Measurements from ENCODE around the gene EHBP1.

The EHBP1 gene

GRCh38 chr2:62765619-62766376 lies 60.3 kb downstream of the EHBP1 start:
- Histone ChIP-seq H3K4me3 (ENCODE audit: low read length) (no peak overlapping the region), H3K27me3 (ENCODE audit: insufficient read depth, low read length) (no peaks in the 10 kb centered on the region), H3K36me3 (ENCODE audit: insufficient read depth, low read depth, low read length) (no peaks in the 10 kb centered on the region), H3K27ac (ENCODE audit: low read length) (no peak overlapping the region), H3K4me1 (ENCODE audit: insufficient read depth, low read length) (no peaks in the 10 kb centered on the region), H3K9me3 (ENCODE audit: insufficient read depth, low read depth, low read length) (no peaks in the 10 kb centered on the region; the same call in 1 of the 2 replicates), H3K9ac (ENCODE audit: low read depth, low read length) (no peak overlapping the region)

- no peak overlapping the region for H3K27ac ChIP-seq (ENCODE audit: low read length)
- H3K4me3 ChIP-seq (ENCODE audit: low read length) = no peak overlapping the region
- H3K27me3 ChIP-seq (ENCODE audit: insufficient read depth, low read length) = no peaks in the 10 kb centered on the region
- no peaks in the 10 kb centered on the region for H3K4me1 ChIP-seq (ENCODE audit: insufficient read depth, low read length)
- no peaks in the 10 kb centered on the region; the same call in 1 of the 2 replicates for H3K9me3 ChIP-seq (ENCODE audit: insufficient read depth, low read depth, low read length)
- no peak overlapping the region for H3K9ac ChIP-seq (ENCODE audit: low read depth, low read length)
- H3K36me3 ChIP-seq (ENCODE audit: insufficient read depth, low read depth, low read length) = no peaks in the 10 kb centered on the region
These were observed 63.1 kb downstream of the EHBP1 start for GRCh38 chr2:62768615-62769014.

- Histone ChIP-seq H3K9me3 (ENCODE audit: insufficient read depth, low read depth, low read length) (no peaks in the 10 kb centered on the region; the same call in 1 of the 2 replicates), H3K27me3 (ENCODE audit: insufficient read depth, low read length) (no peaks in the 10 kb centered on the region), H3K36me3 (ENCODE audit: insufficient read depth, low read depth, low read length) (no peaks in the 10 kb centered on the region), H3K27ac (ENCODE audit: low read length) (no peak overlapping the region), H3K9ac (ENCODE audit: low read depth, low read length) (no peak overlapping the region), H3K4me3 (ENCODE audit: low read length) (no peak overlapping the region), H3K4me1 (ENCODE audit: insufficient read depth, low read length) (no peaks in the 10 kb centered on the region)
These were observed 65.1 kb downstream of the EHBP1 start for GRCh38 chr2:62770629-62771028.

DNA sequence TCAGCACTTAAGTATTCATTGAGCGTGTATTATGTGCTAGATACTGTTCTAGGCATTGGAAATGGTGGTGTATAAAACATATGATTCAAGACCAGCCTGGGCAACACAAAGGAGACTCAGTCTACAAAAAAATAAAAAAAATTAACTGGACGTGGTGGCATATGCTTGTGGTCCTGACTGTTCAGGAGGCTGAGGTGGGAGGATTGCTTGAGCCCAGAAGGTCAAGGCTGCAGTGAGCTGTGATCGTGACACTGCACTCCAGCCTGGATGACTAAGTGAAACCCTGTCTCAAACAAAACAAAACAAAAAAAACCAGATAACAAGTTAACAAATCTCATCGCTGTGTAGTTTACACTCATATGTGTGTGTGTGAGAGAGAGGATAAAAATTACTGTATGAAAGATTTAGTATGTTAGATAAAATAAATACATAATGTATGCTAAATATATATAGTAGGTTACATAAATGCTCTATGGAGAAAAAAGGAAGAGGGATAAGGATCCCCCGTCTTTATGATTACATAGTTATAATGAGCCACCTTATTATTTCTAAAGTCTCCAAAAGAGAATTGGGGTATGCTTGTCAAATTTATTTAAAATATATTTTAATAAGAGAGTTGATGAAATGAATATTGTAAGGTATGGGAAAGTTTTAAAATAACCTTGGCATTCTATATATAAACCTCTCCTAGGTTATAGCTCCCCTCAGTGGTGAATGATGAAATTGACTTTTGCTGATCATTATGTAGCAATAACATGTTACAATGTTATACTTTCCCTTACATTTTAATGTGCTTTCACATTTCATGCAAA lies 69.2 kb downstream of the EHBP1 start:
- no peaks in the 10 kb centered on the region for H3K36me3 ChIP-seq (ENCODE audit: insufficient read depth, low read depth, low read length)
- H3K9ac ChIP-seq (ENCODE audit: low read depth, low read length) = no peak overlapping the region
- H3K9me3 ChIP-seq (ENCODE audit: insufficient read depth, low read depth, low read length) = no peaks in the 10 kb centered on the region; the same call in 1 of the 2 replicates
- no peaks in the 10 kb centered on the region for H3K4me1 ChIP-seq (ENCODE audit: insufficient read depth, low read length)
- H3K4me3 ChIP-seq (ENCODE audit: low read length) = no peak overlapping the region
- no peak overlapping the region for H3K27ac ChIP-seq (ENCODE audit: low read length)
- no peaks in the 10 kb centered on the region for H3K27me3 ChIP-seq (ENCODE audit: insufficient read depth, low read length)

- Histone ChIP-seq H3K27me3 (ENCODE audit: insufficient read depth, low read length) (no peaks in the 10 kb centered on the region), H3K4me1 (ENCODE audit: insufficient read depth, low read length) (no peaks in the 10 kb centered on the region), H3K9ac (ENCODE audit: low read depth, low read length) (no peak overlapping the region), H3K36me3 (ENCODE audit: insufficient read depth, low read depth, low read length) (no peaks in the 10 kb centered on the region), H3K4me3 (ENCODE audit: low read length) (no peak overlapping the region), H3K27ac (ENCODE audit: low read length) (no peak overlapping the region), H3K9me3 (ENCODE audit: insufficient read depth, low read depth, low read length) (no peaks in the 10 kb centered on the region; the same call in 1 of the 2 replicates)
These were observed 69.8 kb downstream of the EHBP1 start for GRCh38 chr2:62775367-62775668.

- Histone ChIP-seq H3K36me3 (ENCODE audit: insufficient read depth, low read depth, low read length) (no peaks in the 10 kb centered on the region), H3K9me3 (ENCODE audit: insufficient read depth, low read depth, low read length) (peaks cover 14% of the 10 kb centered on the region), H3K4me3 (ENCODE audit: low read length) (no peak overlapping the region), H3K27me3 (ENCODE audit: insufficient read depth, low read length) (no peaks in the 10 kb centered on the region), H3K9ac (ENCODE audit: low read depth, low read length) (no peak overlapping the region), H3K27ac (ENCODE audit: low read length) (no peak overlapping the region), H3K4me1 (ENCODE audit: insufficient read depth, low read length) (no peaks in the 10 kb centered on the region)
These were observed 78.2 kb downstream of the EHBP1 start for GRCh38 chr2:62783679-62784078.

- no peaks in the 10 kb centered on the region for H3K4me1 ChIP-seq (ENCODE audit: insufficient read depth, low read length)
- no peak overlapping the region for H3K9ac ChIP-seq (ENCODE audit: low read depth, low read length)
- H3K27me3 ChIP-seq (ENCODE audit: insufficient read depth, low read length) = no peaks in the 10 kb centered on the region
- H3K27ac ChIP-seq (ENCODE audit: low read length) = no peak overlapping the region
- peaks cover 14% of the 10 kb centered on the region for H3K9me3 ChIP-seq (ENCODE audit: insufficient read depth, low read depth, low read length)
- no peak overlapping the region for H3K4me3 ChIP-seq (ENCODE audit: low read length)
- no peaks in the 10 kb centered on the region for H3K36me3 ChIP-seq (ENCODE audit: insufficient read depth, low read depth, low read length)
These were observed 78.8 kb downstream of the EHBP1 start for GRCh38 chr2:62784341-62784740.

GRCh38 chr2:62785216-62785615 lies 79.7 kb downstream of the EHBP1 start:
- no peak overlapping the region for H3K4me3 ChIP-seq (ENCODE audit: low read length)
- no peaks in the 10 kb centered on the region for H3K27me3 ChIP-seq (ENCODE audit: insufficient read depth, low read length)
- peaks cover 14% of the 10 kb centered on the region for H3K9me3 ChIP-seq (ENCODE audit: insufficient read depth, low read depth, low read length)
- no peaks in the 10 kb centered on the region for H3K4me1 ChIP-seq (ENCODE audit: insufficient read depth, low read length)
- H3K27ac ChIP-seq (ENCODE audit: low read length) = no peak overlapping the region
- H3K9ac ChIP-seq (ENCODE audit: low read depth, low read length) = no peak overlapping the region
- H3K36me3 ChIP-seq (ENCODE audit: insufficient read depth, low read depth, low read length) = no peaks in the 10 kb centered on the region

- Histone ChIP-seq H3K9ac (ENCODE audit: low read depth, low read length) (no peak overlapping the region), H3K4me3 (ENCODE audit: low read length) (no peak overlapping the region), H3K27ac (ENCODE audit: low read length) (no peak overlapping the region), H3K27me3 (ENCODE audit: insufficient read depth, low read length) (no peaks in the 10 kb centered on the region), H3K4me1 (ENCODE audit: insufficient read depth, low read length) (no peaks in the 10 kb centered on the region), H3K9me3 (ENCODE audit: insufficient read depth, low read depth, low read length) (peaks cover 14% of the 10 kb centered on the region), H3K36me3 (ENCODE audit: insufficient read depth, low read depth, low read length) (no peaks in the 10 kb centered on the region)
These were observed 80.5 kb downstream of the EHBP1 start for GRCh38 chr2:62785810-62786597.

- H3K4me1 ChIP-seq (ENCODE audit: insufficient read depth, low read length) = no peaks in the 10 kb centered on the region
- H3K27ac ChIP-seq (ENCODE audit: low read length) = no peak overlapping the region
These were observed 81.9 kb downstream of the EHBP1 start for GRCh38 chr2:62787386-62787785.

DNA sequence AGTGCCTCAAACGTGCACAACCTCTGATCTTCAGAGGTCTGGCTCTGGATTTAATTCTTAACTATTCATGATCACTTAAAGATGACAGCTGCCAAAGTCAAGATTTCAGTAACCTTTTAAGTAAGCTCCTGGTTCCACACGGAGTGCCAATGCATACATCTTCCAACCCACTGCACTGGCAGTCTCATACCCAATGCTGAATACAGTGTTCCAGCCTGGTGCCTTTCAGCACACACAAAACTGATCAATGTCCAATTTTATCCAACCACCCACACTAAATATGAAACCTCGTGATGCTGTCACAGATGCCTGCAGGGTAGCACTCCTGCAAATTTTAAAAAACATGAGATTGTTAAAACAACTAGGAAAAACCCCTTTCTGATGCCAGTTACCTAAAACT lies 84.0 kb downstream of the EHBP1 start:
- H3K27ac ChIP-seq (ENCODE audit: low read length) = no peak overlapping the region
- no peaks in the 10 kb centered on the region for H3K9me3 ChIP-seq (ENCODE audit: insufficient read depth, low read depth, low read length)
- H3K4me1 ChIP-seq (ENCODE audit: insufficient read depth, low read length) = no peaks in the 10 kb centered on the region
- H3K4me3 ChIP-seq (ENCODE audit: low read length) = no peak overlapping the region
- H3K27me3 ChIP-seq (ENCODE audit: insufficient read depth, low read length) = no peaks in the 10 kb centered on the region
- H3K9ac ChIP-seq (ENCODE audit: low read depth, low read length) = no peak overlapping the region
- no peaks in the 10 kb centered on the region for H3K36me3 ChIP-seq (ENCODE audit: insufficient read depth, low read depth, low read length)

More at GRCh38 chr2:62787386-62787785, 81.9 kb downstream of the EHBP1 start:
- H3K9ac ChIP-seq (ENCODE audit: low read depth, low read length) = no peak overlapping the region
- peaks cover 11% of the 10 kb centered on the region for H3K9me3 ChIP-seq (ENCODE audit: insufficient read depth, low read depth, low read length)
- no peak overlapping the region for H3K4me3 ChIP-seq (ENCODE audit: low read length)
- H3K36me3 ChIP-seq (ENCODE audit: insufficient read depth, low read depth, low read length) = no peaks in the 10 kb centered on the region
- H3K27me3 ChIP-seq (ENCODE audit: insufficient read depth, low read length) = no peaks in the 10 kb centered on the region

Measured in iPS-20b (cell line).